G401.6 (cell line): ENCODE measurements around the gene NLGN1.

Source experiments
- FAIRE-seq: peaks from 2 replicates; lab custom pipeline; 2012; peaks lifted over from hg19 to GRCh38; lab: Jason Lieb, UNC

The NLGN1 gene

GRCh38 chr3:174100744-174101143 is 703.2 kb downstream of the NLGN1 start:
- FAIRE-seq, result no peak

GRCh38 chr3:174101244-174101643 is 703.7 kb downstream of the NLGN1 start:
- FAIRE-seq, result peak; percentile 96

GRCh38 chr3:174102274-174102673 is 704.7 kb downstream of the NLGN1 start:
- peak; percentile 81 for FAIRE-seq

GRCh38 chr3:174102866-174103265 is 705.3 kb downstream of the NLGN1 start:
- no peak for FAIRE-seq

- no peak for FAIRE-seq
Measured at GRCh38 chr3:174110761-174111160, 713.2 kb downstream of the NLGN1 start.

GRCh38 chr3:174111776-174112175 is 714.2 kb downstream of the NLGN1 start:
- no peak for FAIRE-seq

GRCh38 chr3:174116421-174116820 is 718.9 kb downstream of the NLGN1 start:
- no peak for FAIRE-seq

- FAIRE-seq, result no peak
Measured at GRCh38 chr3:174120997-174121396, 723.5 kb downstream of the NLGN1 start.

- no peak for FAIRE-seq
Measured at GRCh38 chr3:174122411-174122810, 724.9 kb downstream of the NLGN1 start.

GRCh38 chr3:174125267-174125824 is 727.8 kb downstream of the NLGN1 start:
- FAIRE-seq, result no peak

- peak; percentile 63 for FAIRE-seq
Measured at GRCh38 chr3:174126990-174127758, 729.6 kb downstream of the NLGN1 start.

GRCh38 chr3:174132006-174132405 is 734.5 kb downstream of the NLGN1 start:
- FAIRE-seq, result peak; percentile 67

- FAIRE-seq, result no peak
Measured at GRCh38 chr3:174132421-174133042, 735.0 kb downstream of the NLGN1 start.

GRCh38 chr3:174146008-174146407 is 748.5 kb downstream of the NLGN1 start:
- no peak for FAIRE-seq

- no peak for FAIRE-seq
Measured at GRCh38 chr3:174147798-174148197, 750.3 kb downstream of the NLGN1 start.

GRCh38 chr3:174153871-174154270 is 756.3 kb downstream of the NLGN1 start:
- peak; percentile 15 for FAIRE-seq

- no peak for FAIRE-seq
Measured at GRCh38 chr3:174156200-174156599, 758.7 kb downstream of the NLGN1 start.

GRCh38 chr3:174158674-174159073 is 761.1 kb downstream of the NLGN1 start:
- peak; percentile 70 for FAIRE-seq

GRCh38 chr3:174159604-174160003 is 762.1 kb downstream of the NLGN1 start:
- FAIRE-seq, result peak; percentile 95

- FAIRE-seq, result peak; percentile 27
Measured at GRCh38 chr3:174162550-174162949, 765.0 kb downstream of the NLGN1 start.

GRCh38 chr3:174168026-174168425 is 770.5 kb downstream of the NLGN1 start:
- FAIRE-seq, result peak; percentile 94

- peak; percentile 21 for FAIRE-seq
Measured at GRCh38 chr3:174168538-174169254, 771.2 kb downstream of the NLGN1 start.

- no peak for FAIRE-seq
Measured at GRCh38 chr3:174169736-174170135, 772.2 kb downstream of the NLGN1 start.
